HEK293T (cell line): Measurements from ENCODE around the gene ANO2.

Source experiments
- FOXK2 ChIP-seq: fragments of 450-650 bp; IDR thresholded peaks from 2 replicates; pipeline ENCODE4 v1.6.1; 2016; ENCODE audit warnings: mild to moderate bottlenecking
- HDGF ChIP-seq: fragments of 450-650 bp; IDR thresholded peaks from 2 replicates; pipeline ENCODE4 v1.6.1; 2017; ENCODE audit warnings: antibody characterized with exemption, borderline replicate concordance
- L3MBTL2 ChIP-seq: fragments of 450-650 bp; conservative IDR thresholded peaks from 2 replicates; pipeline ENCODE4 v1.6.1; 2016; ENCODE audit warnings: mild to moderate bottlenecking
- TARDBP ChIP-seq: fragments of 450-650 bp; IDR thresholded peaks from 2 replicates; pipeline ENCODE4 v1.6.1; 2016

DNA sequence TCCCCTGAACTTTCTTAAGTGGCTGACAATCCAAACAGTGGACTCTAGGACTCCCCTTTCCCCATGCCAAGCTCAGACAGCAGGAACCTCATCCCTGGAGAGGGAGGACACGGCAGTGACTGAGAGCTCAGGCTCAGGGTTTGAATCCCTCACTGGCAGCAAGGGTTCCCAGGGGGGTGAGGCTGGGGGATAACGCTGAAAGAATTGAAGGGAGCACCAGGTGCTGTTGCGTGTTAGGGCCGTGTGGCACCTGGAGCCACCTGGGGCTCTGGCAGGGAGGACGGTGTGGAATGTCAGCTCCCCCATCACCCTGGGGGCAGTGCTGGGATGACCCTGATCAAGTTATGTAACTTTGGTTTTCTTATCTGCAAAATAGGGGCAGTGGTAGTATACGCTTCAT is 40.1 kb downstream of the ANO2 start:
- no peak for TF ChIP-seq FOXK2
- no peak for TF ChIP-seq L3MBTL2
- no peak for TF ChIP-seq TARDBP
- no peak for TF ChIP-seq HDGF
